Measurements from ENCODE around the gene ATP8A2.

ATP8A2 gene

GRCh38 chr13:25446261-25446660 lies 74.5 kb downstream of the ATP8A2 start:
- H3K4me1 Mint-ChIP-seq = no peaks in the 10 kb centered on the region
- H3K36me3 Mint-ChIP-seq (ENCODE audit: insufficient read depth) = no peaks in the 10 kb centered on the region
- H3K27me3 Mint-ChIP-seq = peaks cover 50% of the 10 kb centered on the region
- no peak overlapping the region for H3K27ac Mint-ChIP-seq (ENCODE audit: low read depth)
- ATAC-seq (replicated peaks; ENCODE audit: extremely low read depth, poor library complexity, severe bottlenecking) (no peak), DNase-seq (ENCODE audit: low spot score in 2 of 2) (no peak)
- H3K4me3 Mint-ChIP-seq = no peak overlapping the region
- no peaks in the 10 kb centered on the region for H3K9me3 Mint-ChIP-seq

- peaks cover 52% of the 10 kb centered on the region for H3K27me3 Mint-ChIP-seq
- H3K27ac Mint-ChIP-seq (ENCODE audit: low read depth) = no peak overlapping the region
- H3K4me3 Mint-ChIP-seq = no peak overlapping the region
- ATAC-seq (replicated peaks; ENCODE audit: extremely low read depth, poor library complexity, severe bottlenecking) = no peak
- no peaks in the 10 kb centered on the region for H3K36me3 Mint-ChIP-seq (ENCODE audit: insufficient read depth)
- no peaks in the 10 kb centered on the region for H3K9me3 Mint-ChIP-seq
- H3K4me1 Mint-ChIP-seq = no peaks in the 10 kb centered on the region
- no peak for DNase-seq (ENCODE audit: low spot score in 2 of 2)
These were observed 75.6 kb downstream of the ATP8A2 start for GRCh38 chr13:25447396-25447795.

GRCh38 chr13:25453850-25454365 lies 82.1 kb downstream of the ATP8A2 start:
- Mint-ChIP-seq H3K4me1 (no peaks in the 10 kb centered on the region), H3K4me3 (no peak overlapping the region), H3K27ac (ENCODE audit: low read depth) (no peak overlapping the region), H3K36me3 (ENCODE audit: insufficient read depth) (no peaks in the 10 kb centered on the region), H3K9me3 (no peaks in the 10 kb centered on the region), H3K27me3 (peaks cover 56% of the 10 kb centered on the region)
- ATAC-seq (replicated peaks; ENCODE audit: extremely low read depth, poor library complexity, severe bottlenecking) (no peak), DNase-seq (ENCODE audit: low spot score in 2 of 2) (no peak)

GRCh38 chr13:25455146-25455545 lies 83.4 kb downstream of the ATP8A2 start:
- Mint-ChIP-seq H3K9me3 (no peaks in the 10 kb centered on the region), H3K27me3 (peaks cover 48% of the 10 kb centered on the region), H3K27ac (ENCODE audit: low read depth) (no peak overlapping the region), H3K4me1 (no peaks in the 10 kb centered on the region), H3K4me3 (no peak overlapping the region), H3K36me3 (ENCODE audit: insufficient read depth) (no peaks in the 10 kb centered on the region)
- DNase-seq (ENCODE audit: low spot score in 2 of 2) (no peak), ATAC-seq (replicated peaks; ENCODE audit: extremely low read depth, poor library complexity, severe bottlenecking) (no peak)

GRCh38 chr13:25457566-25457965 lies 85.8 kb downstream of the ATP8A2 start:
- DNase-seq (ENCODE audit: low spot score in 2 of 2) = no peak
- H3K4me3 Mint-ChIP-seq = no peak overlapping the region
- no peaks in the 10 kb centered on the region for H3K36me3 Mint-ChIP-seq (ENCODE audit: insufficient read depth)
- no peaks in the 10 kb centered on the region for H3K4me1 Mint-ChIP-seq
- peaks cover 31% of the 10 kb centered on the region for H3K27me3 Mint-ChIP-seq
- no peak for ATAC-seq (replicated peaks; ENCODE audit: extremely low read depth, poor library complexity, severe bottlenecking)
- no peak overlapping the region for H3K27ac Mint-ChIP-seq (ENCODE audit: low read depth)
- no peaks in the 10 kb centered on the region for H3K9me3 Mint-ChIP-seq

GRCh38 chr13:25462301-25463125 lies 90.7 kb downstream of the ATP8A2 start:
- H3K4me3 Mint-ChIP-seq = no peak overlapping the region
- DNase-seq (ENCODE audit: low spot score in 2 of 2) (no peak), ATAC-seq (replicated peaks; ENCODE audit: extremely low read depth, poor library complexity, severe bottlenecking) (no peak)
- no peak overlapping the region for H3K27ac Mint-ChIP-seq (ENCODE audit: low read depth)
- H3K36me3 Mint-ChIP-seq (ENCODE audit: insufficient read depth) = no peaks in the 10 kb centered on the region
- H3K27me3 Mint-ChIP-seq = peaks cover 31% of the 10 kb centered on the region
- no peaks in the 10 kb centered on the region for H3K9me3 Mint-ChIP-seq
- H3K4me1 Mint-ChIP-seq = no peaks in the 10 kb centered on the region

GRCh38 chr13:25463496-25463895 lies 91.7 kb downstream of the ATP8A2 start:
- H3K4me3 Mint-ChIP-seq = no peak overlapping the region
- no peaks in the 10 kb centered on the region for H3K36me3 Mint-ChIP-seq (ENCODE audit: insufficient read depth)
- H3K4me1 Mint-ChIP-seq = no peaks in the 10 kb centered on the region
- H3K9me3 Mint-ChIP-seq = no peaks in the 10 kb centered on the region
- peaks cover 37% of the 10 kb centered on the region for H3K27me3 Mint-ChIP-seq
- ATAC-seq (replicated peaks; ENCODE audit: extremely low read depth, poor library complexity, severe bottlenecking) = no peak
- H3K27ac Mint-ChIP-seq (ENCODE audit: low read depth) = no peak overlapping the region
- no peak for DNase-seq (ENCODE audit: low spot score in 2 of 2)

- ATAC-seq (replicated peaks; ENCODE audit: extremely low read depth, poor library complexity, severe bottlenecking) (no peak), DNase-seq (ENCODE audit: low spot score in 2 of 2) (no peak)
- no peak overlapping the region for H3K4me3 Mint-ChIP-seq
- H3K27ac Mint-ChIP-seq (ENCODE audit: low read depth) = no peak overlapping the region
- peaks cover 7% of the 10 kb centered on the region for H3K4me1 Mint-ChIP-seq
- peaks cover 67% of the 10 kb centered on the region for H3K27me3 Mint-ChIP-seq
- H3K36me3 Mint-ChIP-seq (ENCODE audit: insufficient read depth) = no peaks in the 10 kb centered on the region
- no peaks in the 10 kb centered on the region for H3K9me3 Mint-ChIP-seq
These were observed 95.1 kb downstream of the ATP8A2 start for GRCh38 chr13:25466880-25467279.

GRCh38 chr13:25468325-25469168 lies 96.8 kb downstream of the ATP8A2 start:
- peaks cover 7% of the 10 kb centered on the region for H3K4me1 Mint-ChIP-seq
- H3K27me3 Mint-ChIP-seq = peaks cover 67% of the 10 kb centered on the region
- H3K4me3 Mint-ChIP-seq = no peak overlapping the region
- H3K9me3 Mint-ChIP-seq = no peaks in the 10 kb centered on the region
- H3K27ac Mint-ChIP-seq (ENCODE audit: low read depth) = no peak overlapping the region
- DNase-seq (ENCODE audit: low spot score in 2 of 2) (no peak), ATAC-seq (replicated peaks; ENCODE audit: extremely low read depth, poor library complexity, severe bottlenecking) (no peak)
- H3K36me3 Mint-ChIP-seq (ENCODE audit: insufficient read depth) = no peaks in the 10 kb centered on the region

GRCh38 chr13:25469169-25469525 lies 97.4 kb downstream of the ATP8A2 start:
- no peak overlapping the region for H3K27ac Mint-ChIP-seq (ENCODE audit: low read depth)
- peaks cover 61% of the 10 kb centered on the region for H3K27me3 Mint-ChIP-seq
- peaks cover 7% of the 10 kb centered on the region for H3K4me1 Mint-ChIP-seq
- H3K36me3 Mint-ChIP-seq (ENCODE audit: insufficient read depth) = no peaks in the 10 kb centered on the region
- no peak for ATAC-seq (replicated peaks; ENCODE audit: extremely low read depth, poor library complexity, severe bottlenecking)
- no peak overlapping the region for H3K4me3 Mint-ChIP-seq
- no peaks in the 10 kb centered on the region for H3K9me3 Mint-ChIP-seq
- no peak for DNase-seq (ENCODE audit: low spot score in 2 of 2)

GRCh38 chr13:25473864-25474263 lies 102.1 kb downstream of the ATP8A2 start:
- DNase-seq (ENCODE audit: low spot score in 2 of 2) (no peak), ATAC-seq (replicated peaks; ENCODE audit: extremely low read depth, poor library complexity, severe bottlenecking) (no peak)
- H3K27ac Mint-ChIP-seq (ENCODE audit: low read depth) = no peak overlapping the region
- peaks cover 7% of the 10 kb centered on the region for H3K4me1 Mint-ChIP-seq
- no peak overlapping the region for H3K4me3 Mint-ChIP-seq
- H3K36me3 Mint-ChIP-seq (ENCODE audit: insufficient read depth) = no peaks in the 10 kb centered on the region
- H3K9me3 Mint-ChIP-seq = no peaks in the 10 kb centered on the region
- H3K27me3 Mint-ChIP-seq = peaks cover 37% of the 10 kb centered on the region

GRCh38 chr13:25478186-25478585 lies 106.4 kb downstream of the ATP8A2 start:
- DNase-seq (ENCODE audit: low spot score in 2 of 2) (no peak), ATAC-seq (replicated peaks; ENCODE audit: extremely low read depth, poor library complexity, severe bottlenecking) (no peak)
- Mint-ChIP-seq H3K4me3 (no peak overlapping the region), H3K4me1 (no peaks in the 10 kb centered on the region), H3K36me3 (ENCODE audit: insufficient read depth) (no peaks in the 10 kb centered on the region), H3K27me3 (peaks cover 14% of the 10 kb centered on the region), H3K27ac (ENCODE audit: low read depth) (no peak overlapping the region), H3K9me3 (no peaks in the 10 kb centered on the region)

- Mint-ChIP-seq H3K27ac (ENCODE audit: low read depth) (peak overlapping the region; percentile 12), H3K27me3 (peaks cover 29% of the 10 kb centered on the region), H3K9me3 (no peaks in the 10 kb centered on the region), H3K4me1 (no peaks in the 10 kb centered on the region), H3K4me3 (no peak overlapping the region), H3K36me3 (ENCODE audit: insufficient read depth) (no peaks in the 10 kb centered on the region)
- ATAC-seq (replicated peaks; ENCODE audit: extremely low read depth, poor library complexity, severe bottlenecking) (no peak), DNase-seq (ENCODE audit: low spot score in 2 of 2) (no peak)
These were observed 117.5 kb downstream of the ATP8A2 start for GRCh38 chr13:25489238-25489637.

Data from central memory CD8-positive, alpha-beta T cell (primary cell).